Testis (tissue), 3 donors: ENCODE results near the gene PIEZO2. TPM values are rescaled to one million over a fixed set of nuclear protein-coding genes. Genes with fewer than 3 reads are reported as not detected.

Source experiments
- DNase-seq: peaks from one replicate; pipeline ENCODE4 v3.0.0-alpha.2; 2019
- H3K27ac ChIP-seq, 2 donors: fragments of 200-600 bp; sonication (generic); one replicate each; pipeline ENCODE4 v1.5.1; 2019
- H3K27me3 ChIP-seq: fragments of 200-600 bp; sonication (generic); one replicate; pipeline ENCODE4 v1.5.1; 2019
- H3K36me3 ChIP-seq: fragments of 200-600 bp; sonication (generic); one replicate; pipeline ENCODE4 v1.5.1; 2017; ENCODE audit warnings: low read depth; ENCODE audit errors: missing control alignments
- H3K4me1 ChIP-seq: fragments of 200-600 bp; sonication (generic); one replicate; pipeline ENCODE4 v1.5.1; 2019
- H3K4me3 ChIP-seq, 2 donors: fragments of 200-600 bp; sonication (generic); one replicate each; pipeline ENCODE4 v1.5.1; 2017 to 2019
- H3K9me3 ChIP-seq: fragments of 200-600 bp; sonication (generic); one replicate; pipeline ENCODE4 v1.5.1; 2017
- CTCF ChIP-seq, 3 experiments: fragments of 450-650 bp in 2 of 3; fragments of 200-600 bp in 1 of 3; sonication (generic) in 1 of 3; IDR thresholded peaks; one replicate each; pipeline ENCODE4 v1.5.1; 2016 to 2019; ENCODE audit warnings: antibody characterized with exemption in 3 of 3, mild to moderate bottlenecking in 2 of 3, moderate library complexity in 1 of 3
- POLR2A ChIP-seq: fragments of 450-650 bp; IDR thresholded peaks from one replicate; pipeline ENCODE4 v1.6.1; 2017; ENCODE audit warnings: antibody characterized with exemption, mild to moderate bottlenecking, moderate library complexity
- WGBS, 2 donors: methylation state at CpG; one replicate each; pipeline ENCODE4 v1.1.5; 2018; 5-methylcytosine and 5-hydroxymethylcytosine counted together
- intact Hi-C: fragments of 100-400 bp; cut with DNase I; formaldehyde crosslinking; loops from one replicate; pipeline ENCODE4 v1.15.1; 2023; ENCODE audit warnings: low total_unique reads
- polyA plus RNA-seq: library from polyadenylated mRNA; stranded (reverse); fragments of 350-450 nt; fragmentation: Illumina TruSeq; extraction: RNeasy Lipid Tissue Mini Kit (QIAGEN cat#74804); gene quantifications from one replicate; pipeline ENCODE4 v1.2.3, GENCODE V29; 2014; ENCODE audit warnings: low read depth, low replicate concordance; ENCODE audit not compliant: insufficient read depth
- total RNA-seq, 2 donors: library from RNA; depleted of rRNA; stranded (reverse); fragments of >200 nt; gene quantifications; one replicate each; pipeline ENCODE4 v1.2.3, GENCODE V29; 2016

Gene PIEZO2
- total and polyA plus RNA-seq, 3 donors from 2014 or later, result 2.3 to 3.5 (median 3.0) TPM

GRCh38 chr18:11154368-11154989, 5.1 kb upstream of the PIEZO2 start:
- TF ChIP-seq POLR2A (no peak), CTCF (IDR thresholded peaks at IDR 0.05) (no peak)
- Histone ChIP-seq H3K27ac (no peak overlapping the region), H3K4me1 (no peaks in the 10 kb centered on the region), H3K27me3 (no peaks in the 10 kb centered on the region), H3K36me3 (no peaks in the 10 kb centered on the region), H3K4me3 (no peak overlapping the region), H3K9me3 (no peaks in the 10 kb centered on the region)
- intact Hi-C loops, result no loop called here
- DNase-seq, result no peak
- 30 to 35% methylated on average over 2 of the region's 2 CpGs for WGBS, 2 donors

- H3K4me3 ChIP-seq, result no peak overlapping the region
- no peaks in the 10 kb centered on the region for H3K4me1 ChIP-seq
- no peaks in the 10 kb centered on the region for H3K36me3 ChIP-seq
- H3K27me3 ChIP-seq, result no peaks in the 10 kb centered on the region
- 75 to 80% methylated on average over 2 of the region's 2 CpGs for WGBS, 2 donors
- TF ChIP-seq POLR2A, result no peak
- TF ChIP-seq CTCF (IDR thresholded peaks at IDR 0.05), result no peak
- H3K9me3 ChIP-seq, result no peaks in the 10 kb centered on the region
- DNase-seq, result no peak
- intact Hi-C loops, result no loop called here
- no peak overlapping the region for H3K27ac ChIP-seq
Measured at GRCh38 chr18:11153097-11153496, 3.7 kb upstream of the PIEZO2 start.

GRCh38 chr18:11150271-11150615, 874 bp upstream of the PIEZO2 start:
- DNase-seq, result no peak
- 32 to 54% methylated on average over 5 of the region's 5 CpGs for WGBS, 2 donors
- intact Hi-C loops, result no loop called here
- H3K4me1 ChIP-seq, result no peaks in the 10 kb centered on the region
- H3K4me3 ChIP-seq, result peak overlapping the region in 1 of 2 donors; percentile 59
- H3K27ac ChIP-seq, result no peak overlapping the region
- H3K36me3 ChIP-seq, result no peaks in the 10 kb centered on the region
- H3K27me3 ChIP-seq, result no peaks in the 10 kb centered on the region
- no peak for TF ChIP-seq CTCF (IDR thresholded peaks at IDR 0.05)
- H3K9me3 ChIP-seq, result no peaks in the 10 kb centered on the region

GRCh38 chr18:11148680-11149440, 509 bp downstream of the PIEZO2 start:
- Histone ChIP-seq H3K4me3 (peak overlapping the region; percentile 39 to 59), H3K9me3 (no peaks in the 10 kb centered on the region), H3K27ac (no peak overlapping the region), H3K27me3 (no peaks in the 10 kb centered on the region), H3K4me1 (no peaks in the 10 kb centered on the region), H3K36me3 (no peaks in the 10 kb centered on the region)
- intact Hi-C loops, result no loop called here
- no peak for DNase-seq
- TF ChIP-seq POLR2A (no peak), CTCF (IDR thresholded peaks at IDR 0.05) (no peak)
- 1% methylated on average over 83 of the region's 86 CpGs; no CpG with 5 or more reads in 1 of the 2 donors for WGBS, 2 donors
